SK-N-SH (cell line): ENCODE measurements around the gene UAP1L1. TPM values are rescaled to one million over a fixed set of nuclear protein-coding genes. Genes with fewer than 3 reads are reported as not detected.
"Not testable (repeated sequence)": the region's sequence is repeated elsewhere in the genome, so short reads cannot be mapped to it uniquely, and the experiment has no call there.

Source experiments
- CTCF ChIA-PET: fragments of 300-600, 350-600 bp; formaldehyde crosslinking; extraction: SDS; loops from one replicate; lab custom pipeline; 2021; lab: Yijun Ruan, JAX
- POLR2A ChIA-PET: fragments of 350-600 bp; sonication (Branson Sonifier 250); formaldehyde crosslinking; extraction: SDS; loops from one replicate; lab custom pipeline; 2020; ENCODE audit warnings: antibody characterized with exemption, inconsistent platforms; lab: Yijun Ruan, JAX
- DNase-seq: peaks from one replicate; pipeline ENCODE4 v3.0.0; 2012
- H2AFZ ChIP-seq: fragments of 200-600 bp; sonication (generic); 2 replicates; pipeline ENCODE4 v1.8.1; 2016; ENCODE audit warnings: antibody characterized with exemption, mild to moderate bottlenecking, low read depth
- H3F3A ChIP-seq: fragments of 200-600 bp; sonication (generic); replicated peaks from 2 replicates; pipeline ENCODE3; 2016; ENCODE audit warnings: antibody characterized with exemption, mild to moderate bottlenecking; ENCODE audit not compliant: insufficient read depth
- H3K27ac ChIP-seq, 2 experiments: fragments of 200-500 bp in 1 of 2; fragments of 200-600 bp in 1 of 2; sonication (Bioruptor generic) in 1 of 2; sonication (generic), shearing (Covaris generic) in 1 of 2; 2 replicates each; pipeline versions ENCODE4 v1.5.1 to v1.6.1; 2014 to 2016; ENCODE audit warnings: low read depth in 2 of 2, inconsistent platforms in 1 of 2, low read length in 1 of 2, mild to moderate bottlenecking in 1 of 2, mixed read lengths in 1 of 2
- H3K27me3 ChIP-seq: fragments of 200-600 bp; sonication (generic), shearing (Covaris generic); 2 replicates; pipeline ENCODE4 v1.6.1; 2016; ENCODE audit warnings: mixed run types; ENCODE audit not compliant: insufficient read depth
- H3K36me3 ChIP-seq, 2 experiments: fragments of 200-500 bp in 1 of 2; fragments of 200-600 bp in 1 of 2; sonication (Bioruptor generic) in 1 of 2; sonication (generic) in 1 of 2; replicated peaks in 1 of 2; 2 replicates each; pipeline versions ENCODE3 to v1.5.1; 2014 to 2016; ENCODE audit warnings: low read length in 1 of 2, mild to moderate bottlenecking in 1 of 2; ENCODE audit not compliant: insufficient read depth in 2 of 2, control insufficient read depth in 1 of 2
- H3K4me1 ChIP-seq, 2 experiments: fragments of 200-500 bp in 1 of 2; fragments of 200-600 bp in 1 of 2; sonication (Bioruptor generic) in 1 of 2; sonication (generic), shearing (Covaris generic) in 1 of 2; 2 replicates each; pipeline versions ENCODE4 v1.5.1 to v1.6.1; 2014 to 2016; ENCODE audit warnings: low read depth in 1 of 2, low read length in 1 of 2, mixed run types in 1 of 2; ENCODE audit not compliant: insufficient read depth in 2 of 2, control insufficient read depth in 1 of 2
- H3K4me2 ChIP-seq: fragments of 200-600 bp; sonication (generic), shearing (Covaris generic); 2 replicates; pipeline ENCODE4 v1.6.1; 2017; ENCODE audit warnings: mixed run types
- H3K4me3 ChIP-seq, 2 experiments: fragments of 200-500 bp in 1 of 2; fragments of 200-600 bp in 1 of 2; sonication (Bioruptor generic) in 1 of 2; sonication (generic), shearing (Covaris generic) in 1 of 2; 2 replicates each; pipeline versions ENCODE4 v1.5.1 to v1.8.1; 2014 to 2016; ENCODE audit warnings: low read depth in 2 of 2, inconsistent platforms in 1 of 2, low read length in 1 of 2, mild to moderate bottlenecking in 1 of 2, mixed read lengths in 1 of 2, moderate library complexity in 1 of 2
- H3K79me2 ChIP-seq: fragments of 200-600 bp; sonication (generic); 2 replicates; pipeline ENCODE4 v1.8.1; 2017; ENCODE audit warnings: mild to moderate bottlenecking; ENCODE audit not compliant: insufficient read depth
- H3K9ac ChIP-seq: fragments of 200-600 bp; sonication (generic); 2 replicates; pipeline ENCODE4 v1.6.1; 2017; ENCODE audit warnings: mixed run types
- H3K9me2 ChIP-seq: fragments of 200-600 bp; sonication (generic); 2 replicates; pipeline ENCODE4 v1.6.1; 2017; ENCODE audit warnings: mixed run types
- H3K9me3 ChIP-seq: fragments of 200-600 bp; sonication (generic); 2 replicates; pipeline ENCODE4 v1.6.1; 2017; ENCODE audit warnings: mixed run types, mild to moderate bottlenecking, moderate library complexity
- H4K20me1 ChIP-seq: fragments of 200-600 bp; sonication (generic); 2 replicates; pipeline ENCODE4 v1.6.1; 2017; ENCODE audit warnings: mild to moderate bottlenecking, mixed run types; ENCODE audit not compliant: insufficient read depth
- ELF1 ChIP-seq: IDR thresholded peaks from 2 replicates; pipeline ENCODE4 v1.4.0; 2012
- IRF3 ChIP-seq: fragments of 150-350 bp; IDR thresholded peaks from 2 replicates; pipeline ENCODE4 v1.6.1; 2016; ENCODE audit warnings: mild to moderate bottlenecking, low read depth, low read length
- POLR2AphosphoS5 ChIP-seq: IDR thresholded peaks from 2 replicates; pipeline ENCODE4 v1.6.1; 2012; ENCODE audit warnings: low read depth, low read length
- RCOR1 ChIP-seq: fragments of 150-350 bp; IDR thresholded peaks from 2 replicates; pipeline ENCODE4 v1.6.1; 2017; ENCODE audit warnings: antibody characterized with exemption, low read length
- REST ChIP-seq: IDR thresholded peaks from 2 replicates; pipeline ENCODE4 v1.6.1; 2012; ENCODE audit warnings: mild to moderate bottlenecking, low read depth, low read length, moderate library complexity
- TCF12 ChIP-seq: IDR thresholded peaks from 2 replicates; pipeline ENCODE4 v1.4.0; 2012
- USF1 ChIP-seq: IDR thresholded peaks from 2 replicates; pipeline ENCODE4 v1.4.0; 2012; ENCODE audit warnings: low read depth, borderline replicate concordance
- WGBS: methylation state at CpG from one replicate; pipeline ENCODE4 v1.1.6; 2017; ENCODE audit warnings: low lambda C conversion rate; 5-methylcytosine and 5-hydroxymethylcytosine counted together
- polyA plus RNA-seq, 3 experiments: library from polyadenylated mRNA; depleted of rRNA; stranded (reverse); fragments of >200 nt; gene quantifications; 2 replicates each; pipeline ENCODE4 v1.2.3, GENCODE V29; 2012

Gene UAP1L1
- polyA plus RNA-seq, 1 of the 3 experiments (the other 2 are of a cell fraction): 5.6 TPM

- no peak overlapping the region for H3K4me2 ChIP-seq
- POLR2A ChIA-PET: no interaction called here
- H3K27ac ChIP-seq: no peak overlapping the region
- H3K9me3 ChIP-seq: no peaks in the 10 kb centered on the region
- H3K4me3 ChIP-seq: no peak overlapping the region
- no peaks in the 10 kb centered on the region for H3K36me3 ChIP-seq
- no peak overlapping the region for H2AFZ ChIP-seq
- H3F3A ChIP-seq: no peaks in the 10 kb centered on the region
- no peak for DNase-seq
- H3K79me2 ChIP-seq: no peaks in the 10 kb centered on the region
- 0 out of 2 replicates have a peak, but pooled peaks cover 5% of the 10 kb centered on the region for H4K20me1 ChIP-seq
- WGBS: 88% methylated on average over 10 of the region's 15 CpGs
- H3K9me2 ChIP-seq: no peaks in the 10 kb centered on the region
- CTCF ChIA-PET: interaction anchor here (10.9 to 16.8 kb wide), 2 partner anchors 12 to 26 kb away, joined by 92 to 803 read pairs; partner anchors contain the start of genes ENTPD2 and NPDC1
- TF ChIP-seq ELF1 (no peak), POLR2AphosphoS5 (no peak), RCOR1 (no peak), IRF3 (no peak), REST (no peak), TCF12 (no peak), USF1 (no peak)
- peaks cover 0 to 5% of the 10 kb centered on the region in 2 experiments; a peak in 2 of 4 replicates for H3K4me1 ChIP-seq
- H3K27me3 ChIP-seq: no peaks in the 10 kb centered on the region
- no peak overlapping the region for H3K9ac ChIP-seq
Observed at GRCh38 chr9:137062384-137062783, 14.9 kb upstream of the UAP1L1 start.

- H3F3A ChIP-seq, H3K9me2 ChIP-seq, H3K4me1 ChIP-seq, H4K20me1 ChIP-seq, H3K27ac ChIP-seq, H3K36me3 ChIP-seq, H2AFZ ChIP-seq, H3K27me3 ChIP-seq, H3K9me3 ChIP-seq, H3K4me2 ChIP-seq, POLR2A ChIA-PET, H3K79me2 ChIP-seq, DNase-seq, H3K9ac ChIP-seq, H3K4me3 ChIP-seq: not testable (repeated sequence)
- 100% methylated on average over 1 of the region's 9 CpGs for WGBS
- CTCF ChIA-PET: interaction anchor here (1.3 to 16.8 kb wide), 5 partner anchors 13 to 34 kb away, joined by 9 to 803 read pairs (median 92); partner anchors contain the start of genes ABCA2, ENTPD2, FUT7 and MAN1B1
Observed at GRCh38 chr9:137062798-137063197, 14.5 kb upstream of the UAP1L1 start.
